ENCODE measurements around the gene SIRPD.

SIRPD gene

DNA sequence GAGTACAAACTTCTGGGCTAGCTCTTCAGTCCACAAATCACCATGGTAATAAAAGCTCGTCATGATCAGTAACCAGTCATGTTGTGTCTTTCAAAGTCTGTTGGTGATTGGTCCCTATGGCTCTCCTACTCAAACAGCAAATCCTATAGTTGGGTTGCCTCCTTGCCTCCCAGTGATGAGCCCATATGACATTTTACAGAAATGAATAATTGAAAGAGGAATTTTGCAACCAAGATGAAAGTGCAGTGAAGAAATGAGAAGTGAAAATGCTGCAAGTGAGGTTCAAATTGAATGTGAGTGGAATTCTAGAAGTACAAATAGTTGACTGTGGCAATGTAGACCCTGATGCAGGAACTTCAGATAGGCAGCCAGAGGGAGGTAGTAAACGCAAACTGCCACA lies 5.1 kb upstream of the SIRPD start:
- Histone ChIP-seq H4K20me1 (ENCODE audit: insufficient read depth, low read length, poor library complexity, severe bottlenecking) (no peaks in the 10 kb centered on the region), H2AFZ (ENCODE audit: low read length) (no peak overlapping the region), H3K27me3 (ENCODE audit: insufficient read depth, low read length, poor library complexity, severe bottlenecking) (no peaks in the 10 kb centered on the region), H3K9me3 (ENCODE audit: insufficient read depth, low read depth, low read length) (peaks cover 5% of the 10 kb centered on the region; the same call in 1 of the 2 replicates), H3K4me1 (ENCODE audit: insufficient read depth, low read length, poor library complexity, severe bottlenecking) (no peaks in the 10 kb centered on the region), H3K79me2 (ENCODE audit: insufficient read depth, low read length) (no peaks in the 10 kb centered on the region), H3K36me3 (ENCODE audit: insufficient read depth, low read length) (no peaks in the 10 kb centered on the region), H3K4me2 (ENCODE audit: low read depth, low read length, poor library complexity, severe bottlenecking) (no peak overlapping the region), H3K4me3 (ENCODE audit: low read length, poor library complexity, severe bottlenecking) (no peak overlapping the region), H3K9ac (ENCODE audit: low read depth, low read length, poor library complexity, severe bottlenecking) (no peak overlapping the region), H3F3A (ENCODE audit: low read depth) (no peaks in the 10 kb centered on the region), H3K9me2 (replicated peaks; ENCODE audit: low read depth, low read length) (no peaks in the 10 kb centered on the region)
- TF ChIP-seq EZH2phosphoT487 (IDR thresholded peaks at IDR 0.05; ENCODE audit: borderline replicate concordance) = no peak
- TF ChIP-seq, protein P1, sequence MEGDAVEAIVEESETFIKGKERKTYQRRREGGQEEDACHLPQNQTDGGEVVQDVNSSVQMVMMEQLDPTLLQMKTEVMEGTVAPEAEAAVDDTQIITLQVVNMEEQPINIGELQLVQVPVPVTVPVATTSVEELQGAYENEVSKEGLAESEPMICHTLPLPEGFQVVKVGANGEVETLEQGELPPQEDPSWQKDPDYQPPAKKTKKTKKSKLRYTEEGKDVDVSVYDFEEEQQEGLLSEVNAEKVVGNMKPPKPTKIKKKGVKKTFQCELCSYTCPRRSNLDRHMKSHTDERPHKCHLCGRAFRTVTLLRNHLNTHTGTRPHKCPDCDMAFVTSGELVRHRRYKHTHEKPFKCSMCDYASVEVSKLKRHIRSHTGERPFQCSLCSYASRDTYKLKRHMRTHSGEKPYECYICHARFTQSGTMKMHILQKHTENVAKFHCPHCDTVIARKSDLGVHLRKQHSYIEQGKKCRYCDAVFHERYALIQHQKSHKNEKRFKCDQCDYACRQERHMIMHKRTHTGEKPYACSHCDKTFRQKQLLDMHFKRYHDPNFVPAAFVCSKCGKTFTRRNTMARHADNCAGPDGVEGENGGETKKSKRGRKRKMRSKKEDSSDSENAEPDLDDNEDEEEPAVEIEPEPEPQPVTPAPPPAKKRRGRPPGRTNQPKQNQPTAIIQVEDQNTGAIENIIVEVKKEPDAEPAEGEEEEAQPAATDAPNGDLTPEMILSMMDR (conservative IDR thresholded peaks at IDR 0.05; ENCODE audit: low read length) = no peak

DNA sequence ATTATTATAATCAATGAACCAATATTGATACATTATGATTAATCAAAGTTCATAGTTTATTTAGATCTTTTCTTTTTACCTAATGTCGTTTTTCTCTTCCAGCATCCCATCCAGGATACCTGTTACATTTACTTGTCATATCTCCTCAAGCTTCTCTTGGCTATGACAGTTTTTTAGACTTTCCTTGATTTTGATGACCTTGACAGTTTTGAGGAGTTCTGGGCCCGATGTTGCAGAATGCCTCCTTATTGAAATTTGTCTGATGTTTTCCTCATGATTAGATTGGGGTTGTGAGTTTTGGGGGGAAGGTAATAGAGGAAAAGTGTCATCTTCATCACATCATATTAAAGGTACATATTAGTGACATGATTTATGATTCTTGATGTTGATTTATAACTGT lies 3.8 kb upstream of the SIRPD start:
- H2AFZ ChIP-seq (ENCODE audit: low read length) = no peak overlapping the region
- H3K4me1 ChIP-seq (ENCODE audit: insufficient read depth, low read length, poor library complexity, severe bottlenecking) = no peaks in the 10 kb centered on the region
- H3K27me3 ChIP-seq (ENCODE audit: insufficient read depth, low read length, poor library complexity, severe bottlenecking) = no peaks in the 10 kb centered on the region
- TF ChIP-seq, protein P1 (conservative IDR thresholded peaks at IDR 0.05; ENCODE audit: low read length) = no peak
- TF ChIP-seq EZH2phosphoT487 (IDR thresholded peaks at IDR 0.05; ENCODE audit: borderline replicate concordance) = no peak
- H3K4me3 ChIP-seq (ENCODE audit: low read length, poor library complexity, severe bottlenecking) = no peak overlapping the region
- no peaks in the 10 kb centered on the region for H3K36me3 ChIP-seq (ENCODE audit: insufficient read depth, low read length)
- H3K9me2 ChIP-seq (replicated peaks; ENCODE audit: low read depth, low read length) = no peaks in the 10 kb centered on the region
- no peaks in the 10 kb centered on the region for H3K79me2 ChIP-seq (ENCODE audit: insufficient read depth, low read length)
- H3K9ac ChIP-seq (ENCODE audit: low read depth, low read length, poor library complexity, severe bottlenecking) = no peak overlapping the region
- H4K20me1 ChIP-seq (ENCODE audit: insufficient read depth, low read length, poor library complexity, severe bottlenecking) = no peaks in the 10 kb centered on the region
- H3F3A ChIP-seq (ENCODE audit: low read depth) = no peaks in the 10 kb centered on the region
- peaks cover 5% of the 10 kb centered on the region; the same call in 1 of the 2 replicates for H3K9me3 ChIP-seq (ENCODE audit: insufficient read depth, low read depth, low read length)
- no peak overlapping the region for H3K4me2 ChIP-seq (ENCODE audit: low read depth, low read length, poor library complexity, severe bottlenecking)

DNA sequence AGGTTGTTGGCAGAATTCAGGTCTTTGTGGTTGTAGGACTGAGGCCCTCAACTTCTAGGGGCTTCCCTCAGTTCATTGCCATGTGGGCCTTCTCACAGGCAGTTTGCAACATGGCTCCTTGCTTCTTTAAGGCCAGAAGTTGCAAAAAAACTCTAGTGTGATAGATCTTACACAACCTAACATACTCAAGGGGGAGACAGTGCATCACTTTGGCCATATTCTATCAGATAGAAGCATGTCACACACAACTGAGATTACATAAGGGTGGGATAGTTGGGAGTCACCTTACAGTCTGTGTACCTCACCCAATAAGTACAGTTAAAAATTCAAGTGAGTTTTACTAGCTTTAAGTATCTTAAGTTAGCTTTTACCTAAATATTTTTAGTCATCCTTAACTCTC lies 1.6 kb downstream of the SIRPD start:
- Histone ChIP-seq H3K9ac (ENCODE audit: low read depth, low read length, poor library complexity, severe bottlenecking) (no peak overlapping the region), H3K27me3 (ENCODE audit: insufficient read depth, low read length, poor library complexity, severe bottlenecking) (no peaks in the 10 kb centered on the region), H4K20me1 (ENCODE audit: insufficient read depth, low read length, poor library complexity, severe bottlenecking) (no peaks in the 10 kb centered on the region), H2AFZ (ENCODE audit: low read length) (no peak overlapping the region), H3F3A (ENCODE audit: low read depth) (no peaks in the 10 kb centered on the region), H3K79me2 (ENCODE audit: insufficient read depth, low read length) (no peaks in the 10 kb centered on the region), H3K36me3 (ENCODE audit: insufficient read depth, low read length) (no peaks in the 10 kb centered on the region), H3K4me1 (ENCODE audit: insufficient read depth, low read length, poor library complexity, severe bottlenecking) (no peaks in the 10 kb centered on the region), H3K9me3 (ENCODE audit: insufficient read depth, low read depth, low read length) (no peaks in the 10 kb centered on the region), H3K4me3 (ENCODE audit: low read length, poor library complexity, severe bottlenecking) (no peak overlapping the region), H3K9me2 (replicated peaks; ENCODE audit: low read depth, low read length) (no peaks in the 10 kb centered on the region), H3K4me2 (ENCODE audit: low read depth, low read length, poor library complexity, severe bottlenecking) (no peak overlapping the region)
- TF ChIP-seq, protein P1 (conservative IDR thresholded peaks at IDR 0.05; ENCODE audit: low read length) = no peak
- TF ChIP-seq EZH2phosphoT487 (IDR thresholded peaks at IDR 0.05; ENCODE audit: borderline replicate concordance) = no peak

Measured in Loucy (cell line).